Astrocyte (in vitro differentiated cells and primary cell): ENCODE measurements around the gene ZMAT3.
"Not testable (repeated sequence)": the region's sequence is repeated elsewhere in the genome, so short reads cannot be mapped to it uniquely, and the experiment has no call there.

ENCODE experiments used
- EZH2 ChIP-seq: IDR thresholded peaks from 2 replicates; pipeline ENCODE4 v1.6.1; 2012; ENCODE audit warnings: mild to moderate bottlenecking, low read length, inconsistent platforms; ENCODE audit not compliant: insufficient read depth
- TF ChIP-seq, protein P1 (sequence below): IDR thresholded peaks from 2 replicates; pipeline ENCODE4 v1.5.1; 2011; ENCODE audit warnings: low read depth, mild to moderate bottlenecking, inconsistent platforms, low read length, moderate library complexity; ENCODE audit not compliant: insufficient read depth

DNA sequence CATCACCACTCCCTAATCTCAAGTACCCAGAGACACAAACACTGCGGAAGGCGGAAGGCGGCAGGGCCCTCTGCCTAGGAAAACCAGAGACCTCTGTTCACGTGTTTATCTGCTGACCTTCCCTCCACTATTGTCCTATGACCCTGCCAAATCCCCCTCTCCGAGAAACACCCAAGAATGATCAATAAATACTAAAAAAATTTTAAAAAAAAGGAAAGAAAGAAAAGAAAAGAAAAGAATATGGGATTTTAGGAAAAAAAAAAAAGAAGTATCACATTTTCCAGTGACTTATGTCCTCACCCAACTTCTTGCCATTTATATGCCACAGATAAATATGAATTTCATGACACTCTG lies 38.3 kb downstream of the ZMAT3 start:
- TF ChIP-seq EZH2, result not testable (repeated sequence)
- TF ChIP-seq, protein P1, sequence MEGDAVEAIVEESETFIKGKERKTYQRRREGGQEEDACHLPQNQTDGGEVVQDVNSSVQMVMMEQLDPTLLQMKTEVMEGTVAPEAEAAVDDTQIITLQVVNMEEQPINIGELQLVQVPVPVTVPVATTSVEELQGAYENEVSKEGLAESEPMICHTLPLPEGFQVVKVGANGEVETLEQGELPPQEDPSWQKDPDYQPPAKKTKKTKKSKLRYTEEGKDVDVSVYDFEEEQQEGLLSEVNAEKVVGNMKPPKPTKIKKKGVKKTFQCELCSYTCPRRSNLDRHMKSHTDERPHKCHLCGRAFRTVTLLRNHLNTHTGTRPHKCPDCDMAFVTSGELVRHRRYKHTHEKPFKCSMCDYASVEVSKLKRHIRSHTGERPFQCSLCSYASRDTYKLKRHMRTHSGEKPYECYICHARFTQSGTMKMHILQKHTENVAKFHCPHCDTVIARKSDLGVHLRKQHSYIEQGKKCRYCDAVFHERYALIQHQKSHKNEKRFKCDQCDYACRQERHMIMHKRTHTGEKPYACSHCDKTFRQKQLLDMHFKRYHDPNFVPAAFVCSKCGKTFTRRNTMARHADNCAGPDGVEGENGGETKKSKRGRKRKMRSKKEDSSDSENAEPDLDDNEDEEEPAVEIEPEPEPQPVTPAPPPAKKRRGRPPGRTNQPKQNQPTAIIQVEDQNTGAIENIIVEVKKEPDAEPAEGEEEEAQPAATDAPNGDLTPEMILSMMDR, result not testable (repeated sequence)
